ENCODE results near the gene IGFLR1. TPM values are rescaled to one million over a fixed set of nuclear protein-coding genes. Genes with fewer than 3 reads are reported as not detected.

Gene IGFLR1
- 10 to 100 TPM; 63.0 to 63.4 TPM for total RNA-seq

DNA sequence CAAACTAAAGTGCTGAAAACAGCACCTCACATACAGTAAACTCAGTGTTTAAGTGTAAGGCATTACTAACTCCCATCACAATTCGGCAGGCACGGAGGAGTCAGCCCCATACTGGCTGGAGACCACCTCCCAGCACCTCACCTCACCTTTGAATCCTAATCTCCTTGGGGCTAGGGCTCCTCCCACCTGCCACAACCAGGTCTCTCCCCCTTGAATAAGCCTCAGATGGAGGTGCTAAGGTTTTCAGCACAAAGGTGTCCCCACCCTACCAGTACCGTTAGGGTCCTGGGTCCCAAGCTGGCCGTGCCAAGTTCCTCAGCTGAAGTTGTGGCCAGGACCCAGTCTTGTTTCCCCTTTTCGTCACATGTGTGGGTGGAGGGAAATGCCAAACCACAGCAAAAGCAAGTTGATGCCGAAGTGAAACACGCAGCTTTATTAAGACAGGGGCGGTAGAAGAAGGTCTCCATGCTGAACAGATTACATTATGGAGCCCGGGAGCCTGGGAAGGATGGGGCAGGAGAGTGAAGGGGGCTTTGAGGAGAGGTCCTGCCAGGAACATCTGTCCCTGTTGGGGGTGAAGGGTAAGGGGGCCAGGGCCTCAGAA lies at the start of gene IGFLR1:
Gene IGFLR1 (minus strand): TSS at position 332 of the 604 bp plus-strand sequence. CDS start 1,272 bp downstream, outside the sequence.
- POLR2A ChIA-PET, result interaction anchor here (1.0 to 4.5 kb wide), 5 partner anchors 14 to 98 kb away, joined by 4 to 32 read pairs (median 5); partner anchors contain the start of genes HSPB6 and KMT2B
- Mint-ChIP-seq H3K36me3 (peaks cover 11% of the 10 kb centered on the region), H3K9me3 (no peaks in the 10 kb centered on the region), H3K4me1 (peaks cover 30% of the 10 kb centered on the region), H3K27ac (peak within 1 kb of the TSS; percentile 94), H3K4me3 (peak within 1 kb of the TSS; percentile 90), H3K27me3 (no peaks in the 10 kb centered on the region)
- ATAC-seq (ENCODE audit: low read depth), result no peak
- peak; percentile 65 for DNase-seq

DNA sequence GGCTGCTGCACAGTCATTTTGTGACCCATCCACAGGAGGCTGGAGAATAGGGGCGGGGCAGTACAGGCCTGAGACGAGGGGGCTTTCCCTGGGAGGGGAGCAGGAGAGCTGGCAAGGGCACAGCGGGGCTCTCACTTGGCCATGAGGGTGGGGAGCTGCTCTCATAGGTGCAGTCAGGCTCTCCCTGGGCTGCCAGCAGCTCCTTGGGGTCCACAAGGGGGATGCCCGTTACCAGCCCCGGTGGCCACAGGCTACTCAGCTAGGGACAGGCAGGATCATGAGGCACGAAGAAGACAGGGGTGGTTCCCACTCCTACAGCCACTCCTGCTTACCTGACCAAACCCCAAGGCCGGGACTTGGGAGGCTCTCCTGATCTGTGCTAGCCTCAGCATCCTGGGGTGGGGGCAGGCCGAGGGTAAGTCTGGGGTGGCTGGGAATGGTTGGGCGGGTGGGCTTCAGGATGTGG lies 49.6 kb upstream of the IGFLR1 start:
- Mint-ChIP-seq H3K4me1 (peaks cover under 1% of the 10 kb centered on the region), H3K27me3 (peaks cover 16% of the 10 kb centered on the region), H3K4me3 (no peak overlapping the region), H3K9me3 (no peaks in the 10 kb centered on the region), H3K27ac (no peak overlapping the region), H3K36me3 (no peaks in the 10 kb centered on the region)
- ATAC-seq (ENCODE audit: low read depth), result no peak
- POLR2A ChIA-PET, result no interaction called here
- DNase-seq, result no peak

DNA sequence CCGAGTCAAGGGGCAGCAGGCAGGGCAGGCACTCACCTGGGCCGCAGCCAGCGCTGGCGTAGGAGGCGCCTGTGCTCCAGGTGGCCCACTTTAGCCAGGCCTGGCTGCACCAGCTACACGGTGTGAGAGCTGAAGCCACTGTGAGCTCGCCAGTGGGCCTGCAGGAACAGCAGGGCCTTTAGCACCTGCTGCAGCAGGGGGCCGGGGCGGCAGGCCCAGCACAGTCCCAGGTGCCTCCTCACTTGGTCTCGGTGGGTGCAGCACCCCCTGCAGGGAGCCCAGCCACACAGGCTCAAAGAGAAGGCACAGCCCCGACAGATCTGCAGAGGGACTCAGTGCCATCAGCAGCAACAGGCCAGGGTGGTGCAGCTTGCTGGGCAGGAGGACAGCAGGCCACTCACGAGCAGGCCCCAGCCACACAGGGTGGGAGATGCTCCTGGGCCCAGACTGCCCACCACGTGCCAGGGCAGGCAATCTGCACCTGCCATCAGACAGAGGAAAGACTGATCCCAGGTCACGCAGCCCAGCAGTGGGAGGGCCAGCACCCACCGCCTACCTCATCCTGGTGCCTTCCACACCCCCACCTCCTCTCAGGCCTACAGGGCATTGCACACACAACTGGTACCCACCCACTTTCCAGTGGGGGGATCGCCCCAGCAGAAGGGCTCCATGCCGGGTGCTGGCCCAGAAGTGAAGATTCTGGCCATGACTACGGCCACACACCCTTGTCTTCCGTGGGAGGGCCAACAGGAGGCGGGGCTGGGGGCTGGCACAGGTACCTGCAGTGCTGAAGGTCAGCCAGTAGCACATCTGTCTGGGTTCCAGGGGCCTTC lies 48.9 kb upstream of the IGFLR1 start:
- Mint-ChIP-seq H3K27ac (no peak overlapping the region), H3K4me1 (no peaks in the 10 kb centered on the region), H3K4me3 (no peak overlapping the region), H3K36me3 (no peaks in the 10 kb centered on the region), H3K27me3 (peaks cover 10% of the 10 kb centered on the region), H3K9me3 (no peaks in the 10 kb centered on the region)
- POLR2A ChIA-PET, result no interaction called here
- ATAC-seq (ENCODE audit: low read depth), result peak; percentile 40
- DNase-seq, result no peak

- Mint-ChIP-seq H3K4me3 (no peak overlapping the region), H3K4me1 (no peaks in the 10 kb centered on the region), H3K9me3 (no peaks in the 10 kb centered on the region), H3K27me3 (peaks cover 5% of the 10 kb centered on the region), H3K36me3 (no peaks in the 10 kb centered on the region), H3K27ac (no peak overlapping the region)
- DNase-seq, result no peak
- POLR2A ChIA-PET, result no interaction called here
- ATAC-seq (ENCODE audit: low read depth), result peak; percentile 11
Observed at GRCh38 chr19:35789978-35790944, 48.0 kb upstream of the IGFLR1 start.

DNA sequence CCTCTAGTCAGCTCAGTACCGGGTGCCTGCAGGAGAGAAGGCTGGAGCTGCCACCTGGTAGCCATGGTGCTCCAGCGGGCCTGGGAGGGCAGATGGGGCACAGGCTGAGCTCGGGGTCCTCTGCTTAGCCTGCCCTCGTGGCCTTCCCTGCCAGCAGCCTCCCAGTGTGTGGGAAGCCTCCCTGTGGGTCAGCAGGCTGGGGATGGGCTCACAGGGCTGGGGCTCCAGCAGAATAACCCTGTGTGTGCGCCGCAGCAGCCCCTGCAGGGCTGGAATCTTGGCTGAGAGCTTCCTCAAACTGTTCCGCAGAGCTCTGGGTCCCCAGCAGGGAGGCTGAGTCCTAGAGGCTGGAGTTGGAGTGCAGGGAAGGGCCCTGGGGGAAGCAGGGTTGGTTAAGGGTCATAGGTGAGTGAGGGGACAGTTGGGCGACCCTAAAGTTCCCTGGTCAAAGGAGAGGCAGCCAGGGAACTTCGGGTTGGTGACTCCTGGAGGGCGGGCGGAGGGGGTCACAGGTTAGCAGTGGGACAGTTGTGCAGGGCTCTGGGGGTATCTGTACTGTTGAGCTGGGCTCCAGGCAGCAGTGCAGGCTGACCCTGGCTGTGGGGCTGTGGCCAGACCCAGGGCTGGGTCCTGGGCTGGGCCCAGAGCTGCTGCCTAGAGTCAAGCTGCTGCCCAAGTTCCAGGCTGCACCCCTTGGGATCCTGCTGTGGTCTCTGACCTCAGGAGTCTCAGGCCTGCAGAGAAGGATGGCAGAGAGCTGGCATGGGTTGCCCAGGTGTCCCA lies 47.1 kb upstream of the IGFLR1 start:
- Mint-ChIP-seq H3K36me3 (no peaks in the 10 kb centered on the region), H3K27ac (no peak overlapping the region), H3K27me3 (no peaks in the 10 kb centered on the region), H3K4me3 (no peak overlapping the region), H3K4me1 (no peaks in the 10 kb centered on the region), H3K9me3 (no peaks in the 10 kb centered on the region)
- ATAC-seq (ENCODE audit: low read depth) (no peak), DNase-seq (no peak)
- POLR2A ChIA-PET, result no interaction called here

- no peak overlapping the region for H3K4me3 Mint-ChIP-seq
- DNase-seq (no peak), ATAC-seq (ENCODE audit: low read depth) (no peak)
- H3K27me3 Mint-ChIP-seq, result no peaks in the 10 kb centered on the region
- POLR2A ChIA-PET, result no interaction called here
- H3K27ac Mint-ChIP-seq, result no peak overlapping the region
- H3K36me3 Mint-ChIP-seq, result no peaks in the 10 kb centered on the region
- peaks cover 2% of the 10 kb centered on the region for H3K4me1 Mint-ChIP-seq
- no peaks in the 10 kb centered on the region for H3K9me3 Mint-ChIP-seq
Observed at GRCh38 chr19:35788205-35788960, 46.1 kb upstream of the IGFLR1 start.

GRCh38 chr19:35787227-35787799 lies 45.1 kb upstream of the IGFLR1 start:
- H3K9me3 Mint-ChIP-seq, result no peaks in the 10 kb centered on the region
- ATAC-seq (ENCODE audit: low read depth) (no peak), DNase-seq (no peak)
- H3K4me1 Mint-ChIP-seq, result peaks cover 6% of the 10 kb centered on the region
- H3K27ac Mint-ChIP-seq, result no peak overlapping the region
- no peaks in the 10 kb centered on the region for H3K27me3 Mint-ChIP-seq
- peaks cover 6% of the 10 kb centered on the region for H3K36me3 Mint-ChIP-seq
- H3K4me3 Mint-ChIP-seq, result no peak overlapping the region
- POLR2A ChIA-PET, result no interaction called here

DNA sequence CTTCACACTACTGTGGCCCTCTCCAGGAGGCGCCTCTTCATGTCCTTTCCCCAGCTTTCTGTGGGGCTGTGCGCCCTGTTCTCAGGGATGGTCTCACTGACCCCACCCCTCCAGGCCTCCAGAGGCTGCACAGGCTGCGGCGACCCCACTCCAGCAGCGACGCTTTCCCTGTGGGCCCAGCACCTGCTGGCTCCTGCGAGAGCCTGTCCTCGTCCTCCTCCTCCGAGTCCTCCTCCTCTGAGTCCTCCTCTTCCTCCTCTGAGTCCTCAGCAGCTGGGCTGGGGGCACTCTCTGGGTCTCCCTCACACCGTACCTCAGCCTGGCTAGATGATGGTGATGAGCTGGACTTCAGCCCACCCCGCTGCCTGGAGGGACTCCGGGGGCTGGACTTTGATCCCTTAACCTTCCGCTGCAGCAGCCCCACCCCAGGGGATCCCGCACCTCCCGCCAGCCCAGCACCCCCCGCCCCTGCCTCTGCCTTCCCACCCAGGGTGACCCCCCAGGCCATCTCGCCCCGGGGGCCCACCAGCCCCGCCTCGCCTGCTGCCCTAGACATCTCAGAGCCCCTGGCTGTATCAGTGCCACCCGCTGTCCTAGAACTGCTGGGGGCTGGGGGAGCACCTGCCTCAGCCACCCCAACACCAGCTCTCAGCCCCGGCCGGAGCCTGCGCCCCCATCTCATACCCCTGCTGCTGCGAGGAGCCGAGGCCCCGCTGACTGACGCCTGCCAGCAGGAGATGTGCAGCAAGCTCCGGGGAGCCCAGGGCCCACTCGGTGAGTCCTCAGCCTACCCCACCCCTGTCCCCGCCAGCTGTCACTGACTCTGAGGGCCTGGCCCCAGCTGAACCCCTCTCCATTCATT lies 44.3 kb upstream of the IGFLR1 start:
- DNase-seq, result no peak
- no peak for ATAC-seq (ENCODE audit: low read depth)
- Mint-ChIP-seq H3K27me3 (no peaks in the 10 kb centered on the region), H3K27ac (no peak overlapping the region), H3K4me3 (no peak overlapping the region), H3K36me3 (peaks cover 6% of the 10 kb centered on the region), H3K9me3 (no peaks in the 10 kb centered on the region), H3K4me1 (peaks cover 6% of the 10 kb centered on the region)
- POLR2A ChIA-PET, result interaction anchor here (1.0 kb wide), 1 partner anchor 10 kb away, joined by 3 read pairs; no protein-coding TSS in a partner anchor

DNA sequence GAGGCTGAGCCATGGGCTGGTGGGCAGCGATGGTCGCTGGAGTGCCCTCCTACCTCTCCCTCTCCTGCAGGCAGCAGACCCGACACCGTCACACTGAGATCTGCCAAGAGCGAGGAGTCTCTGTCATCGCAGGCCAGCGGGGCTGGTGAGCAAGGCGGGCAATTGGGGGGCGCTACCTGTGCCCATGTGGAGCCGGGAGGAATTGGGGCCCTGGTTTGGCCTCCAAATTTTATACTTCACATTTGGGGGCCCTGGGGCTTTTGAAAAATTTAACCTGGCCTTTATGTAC lies 43.0 kb upstream of the IGFLR1 start:
- peaks cover 6% of the 10 kb centered on the region for H3K4me1 Mint-ChIP-seq
- H3K9me3 Mint-ChIP-seq, result no peaks in the 10 kb centered on the region
- H3K27me3 Mint-ChIP-seq, result no peaks in the 10 kb centered on the region
- peaks cover 9% of the 10 kb centered on the region for H3K36me3 Mint-ChIP-seq
- no peak overlapping the region for H3K27ac Mint-ChIP-seq
- DNase-seq (no peak), ATAC-seq (ENCODE audit: low read depth) (no peak)
- POLR2A ChIA-PET, result interaction anchor here (1.0 kb wide), 1 partner anchor 9 kb away, joined by 3 read pairs; no protein-coding TSS in a partner anchor
- no peak overlapping the region for H3K4me3 Mint-ChIP-seq

GRCh38 chr19:35784503-35785338 lies 42.5 kb upstream of the IGFLR1 start:
- POLR2A ChIA-PET, result no interaction called here
- no peaks in the 10 kb centered on the region for H3K27me3 Mint-ChIP-seq
- H3K4me3 Mint-ChIP-seq, result no peak overlapping the region
- ATAC-seq (ENCODE audit: low read depth) (no peak), DNase-seq (no peak)
- H3K27ac Mint-ChIP-seq, result no peak overlapping the region
- H3K9me3 Mint-ChIP-seq, result no peaks in the 10 kb centered on the region
- peaks cover 9% of the 10 kb centered on the region for H3K36me3 Mint-ChIP-seq
- peaks cover 6% of the 10 kb centered on the region for H3K4me1 Mint-ChIP-seq

All from activated naive CD8-positive, alpha-beta T cell treated with anti-CD3 and anti-CD28 coated beads, Interleukin-2, amount 10 ng/mL, durations not matched to agents 7 days and 5 days (primary cell).